ENCODE results near the gene RUFY4.

DNA sequence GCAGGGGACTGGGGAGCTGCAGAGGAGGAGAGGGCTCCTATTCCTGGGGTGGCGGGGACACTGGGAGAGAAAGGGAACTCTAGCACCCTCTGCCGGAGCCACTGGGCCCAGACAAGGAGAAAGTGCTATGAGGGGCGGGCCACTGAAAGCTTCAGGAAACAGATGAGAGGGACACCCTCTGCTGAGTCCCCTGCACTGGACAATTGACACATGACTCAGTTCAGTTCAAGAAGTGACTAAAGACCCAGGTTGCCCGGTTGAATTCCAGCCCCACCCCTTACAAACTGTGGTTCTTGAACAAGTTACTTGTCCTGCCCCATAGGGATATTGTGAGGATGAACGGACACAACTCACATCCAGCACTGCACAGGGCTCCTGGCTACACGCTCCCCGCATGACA is 5.0 kb downstream of the RUFY4 start:
- TF ChIP-seq, protein P1, sequence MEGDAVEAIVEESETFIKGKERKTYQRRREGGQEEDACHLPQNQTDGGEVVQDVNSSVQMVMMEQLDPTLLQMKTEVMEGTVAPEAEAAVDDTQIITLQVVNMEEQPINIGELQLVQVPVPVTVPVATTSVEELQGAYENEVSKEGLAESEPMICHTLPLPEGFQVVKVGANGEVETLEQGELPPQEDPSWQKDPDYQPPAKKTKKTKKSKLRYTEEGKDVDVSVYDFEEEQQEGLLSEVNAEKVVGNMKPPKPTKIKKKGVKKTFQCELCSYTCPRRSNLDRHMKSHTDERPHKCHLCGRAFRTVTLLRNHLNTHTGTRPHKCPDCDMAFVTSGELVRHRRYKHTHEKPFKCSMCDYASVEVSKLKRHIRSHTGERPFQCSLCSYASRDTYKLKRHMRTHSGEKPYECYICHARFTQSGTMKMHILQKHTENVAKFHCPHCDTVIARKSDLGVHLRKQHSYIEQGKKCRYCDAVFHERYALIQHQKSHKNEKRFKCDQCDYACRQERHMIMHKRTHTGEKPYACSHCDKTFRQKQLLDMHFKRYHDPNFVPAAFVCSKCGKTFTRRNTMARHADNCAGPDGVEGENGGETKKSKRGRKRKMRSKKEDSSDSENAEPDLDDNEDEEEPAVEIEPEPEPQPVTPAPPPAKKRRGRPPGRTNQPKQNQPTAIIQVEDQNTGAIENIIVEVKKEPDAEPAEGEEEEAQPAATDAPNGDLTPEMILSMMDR (IDR thresholded peaks at IDR 0.05; ENCODE audit: borderline replicate concordance, extremely low read depth, low read length, poor library complexity, severe bottlenecking): peak; percentile 65
- no peak for TF ChIP-seq EZH2 (IDR thresholded peaks at IDR 0.05; ENCODE audit: borderline replicate concordance, low read depth, low read length, severe bottlenecking)

Measured in DND-41 (cell line).